HuH-7.5 (cell line): ENCODE results near the gene GOLPH3L.
"Not testable (repeated sequence)": the region's sequence is repeated elsewhere in the genome, so short reads cannot be mapped to it uniquely, and the experiment has no call there.

Experiments used
- DNase-seq: peaks from one replicate; pipeline ENCODE4 v3.0.0; 2011; ENCODE audit warnings: low spot score

Gene GOLPH3L

GRCh38 chr1:150615346-150616201, 81.4 kb downstream of the GOLPH3L start:
- no peak for DNase-seq

GRCh38 chr1:150613061-150613920, 83.7 kb downstream of the GOLPH3L start:
- DNase-seq, result no peak

- DNase-seq, result no peak
Measured at GRCh38 chr1:150612014-150612345, 85.0 kb downstream of the GOLPH3L start.

GRCh38 chr1:150610576-150610975, 86.4 kb downstream of the GOLPH3L start:
- DNase-seq, result no peak

- no peak for DNase-seq
Measured at GRCh38 chr1:150609732-150610131, 87.2 kb downstream of the GOLPH3L start.

GRCh38 chr1:150606463-150607142, 90.4 kb downstream of the GOLPH3L start:
- no peak for DNase-seq

- not testable (repeated sequence) for DNase-seq
Measured at GRCh38 chr1:150605451-150605731, 91.6 kb downstream of the GOLPH3L start.

GRCh38 chr1:150604226-150604588, 92.7 kb downstream of the GOLPH3L start:
- DNase-seq, result no peak

GRCh38 chr1:150603711-150604110, 93.2 kb downstream of the GOLPH3L start:
- DNase-seq, result no peak

GRCh38 chr1:150602372-150602771, 94.6 kb downstream of the GOLPH3L start:
- not testable (repeated sequence) for DNase-seq

- no peak for DNase-seq
Measured at GRCh38 chr1:150601540-150601939, 95.4 kb downstream of the GOLPH3L start.

- not testable (repeated sequence) for DNase-seq
Measured at GRCh38 chr1:150598346-150598745, 98.6 kb downstream of the GOLPH3L start.

GRCh38 chr1:150596976-150597375, 100.0 kb downstream of the GOLPH3L start:
- DNase-seq, result no peak
